ENCODE measurements around the gene ZNF544.

ZNF544 gene

DNA sequence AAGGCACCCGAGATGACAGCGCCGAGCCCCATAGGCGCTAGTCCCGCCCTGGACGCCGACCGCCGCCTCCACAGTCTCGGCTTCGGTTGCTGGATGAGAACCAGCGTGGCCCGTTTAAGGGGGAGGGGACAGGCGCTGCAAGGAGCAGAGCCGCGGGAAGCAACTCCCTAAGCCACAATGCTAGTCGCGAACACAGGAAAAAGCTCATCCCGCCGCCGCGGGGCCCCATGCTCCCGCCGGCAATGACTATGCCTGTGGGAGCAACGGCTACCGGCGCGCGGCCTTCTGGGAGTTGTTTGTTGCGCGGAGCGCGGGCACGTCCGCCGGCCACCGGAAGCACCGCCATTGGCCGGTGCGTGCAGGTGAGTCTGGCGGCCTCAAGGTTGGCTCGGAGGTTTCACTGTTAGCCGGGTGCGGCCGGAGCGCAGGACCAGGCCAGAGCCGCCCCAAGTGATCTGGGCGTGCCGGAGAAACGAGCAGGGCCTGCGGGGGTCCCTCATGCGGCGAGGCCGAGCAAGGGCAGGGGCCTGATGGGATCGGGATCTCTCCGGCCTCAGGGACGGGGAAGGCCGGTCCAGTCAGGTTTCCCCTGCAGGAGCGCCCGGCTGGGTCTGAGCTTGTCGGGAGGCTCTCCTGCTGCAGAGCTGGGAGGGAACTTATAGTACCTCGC, at the start of gene ZNF544:
Gene ZNF544, plus strand, starts transcription at position 330 of the 670 bp plus-strand sequence. CDS start 15,110 bp downstream, outside the sequence.
- H3F3A ChIP-seq (ENCODE audit: insufficient read depth, low read length), result no peaks in the 10 kb centered on the region
- H3K27me3 ChIP-seq (replicated peaks; ENCODE audit: insufficient read depth, low read length), result no peaks in the 10 kb centered on the region
- no peaks in the 10 kb centered on the region for H3K4me1 ChIP-seq (ENCODE audit: low read length)
- peak within 1 kb of the TSS; percentile 69; the same call in 1 of the 2 replicates for H2AFZ ChIP-seq (ENCODE audit: low read length)
- H4K20me1 ChIP-seq (ENCODE audit: insufficient read depth, low read length), result no peaks in the 10 kb centered on the region
- H3K27ac ChIP-seq (ENCODE audit: low read length), result no peak within 1 kb of the TSS
- TF ChIP-seq EZH2phosphoT487 (IDR thresholded peaks at IDR 0.05; ENCODE audit: low read length) (no peak), EZH2 (optimal IDR thresholded peaks at IDR 0.05; ENCODE audit: low read depth, low read length) (no peak)
- TF ChIP-seq, protein P1, sequence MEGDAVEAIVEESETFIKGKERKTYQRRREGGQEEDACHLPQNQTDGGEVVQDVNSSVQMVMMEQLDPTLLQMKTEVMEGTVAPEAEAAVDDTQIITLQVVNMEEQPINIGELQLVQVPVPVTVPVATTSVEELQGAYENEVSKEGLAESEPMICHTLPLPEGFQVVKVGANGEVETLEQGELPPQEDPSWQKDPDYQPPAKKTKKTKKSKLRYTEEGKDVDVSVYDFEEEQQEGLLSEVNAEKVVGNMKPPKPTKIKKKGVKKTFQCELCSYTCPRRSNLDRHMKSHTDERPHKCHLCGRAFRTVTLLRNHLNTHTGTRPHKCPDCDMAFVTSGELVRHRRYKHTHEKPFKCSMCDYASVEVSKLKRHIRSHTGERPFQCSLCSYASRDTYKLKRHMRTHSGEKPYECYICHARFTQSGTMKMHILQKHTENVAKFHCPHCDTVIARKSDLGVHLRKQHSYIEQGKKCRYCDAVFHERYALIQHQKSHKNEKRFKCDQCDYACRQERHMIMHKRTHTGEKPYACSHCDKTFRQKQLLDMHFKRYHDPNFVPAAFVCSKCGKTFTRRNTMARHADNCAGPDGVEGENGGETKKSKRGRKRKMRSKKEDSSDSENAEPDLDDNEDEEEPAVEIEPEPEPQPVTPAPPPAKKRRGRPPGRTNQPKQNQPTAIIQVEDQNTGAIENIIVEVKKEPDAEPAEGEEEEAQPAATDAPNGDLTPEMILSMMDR (IDR thresholded peaks at IDR 0.05; ENCODE audit: low read length), result no peak
- no peaks in the 10 kb centered on the region for H3K9me2 ChIP-seq (replicated peaks; ENCODE audit: insufficient read depth, low read length)
- no peaks in the 10 kb centered on the region for H3K9me3 ChIP-seq (replicated peaks; ENCODE audit: insufficient read depth, low read length)
- peak; percentile 18 for DNase-seq
- H3K9ac ChIP-seq (ENCODE audit: low read length), result peak within 1 kb of the TSS; percentile 28; the same call in 1 of the 2 replicates
- no peaks in the 10 kb centered on the region for H3K79me2 ChIP-seq (ENCODE audit: low read length)
- peak within 1 kb of the TSS; percentile 41; the same call in 1 of the 2 replicates for H3K4me2 ChIP-seq (ENCODE audit: low read depth, low read length)
- no peaks in the 10 kb centered on the region; the same call in 1 of the 2 replicates for H3K36me3 ChIP-seq (replicated peaks; ENCODE audit: insufficient read depth, low read length)
- peak within 1 kb of the TSS; percentile 59 for H3K4me3 ChIP-seq (ENCODE audit: low read length)

GRCh38 chr19:58181902-58182576, 46.7 kb upstream of the ZNF544 start:
- Histone ChIP-seq H3K4me1 (ENCODE audit: low read length) (0 out of 2 replicates have a peak, but pooled peaks cover 4% of the 10 kb centered on the region), H3F3A (ENCODE audit: insufficient read depth, low read length) (peaks cover 3% of the 10 kb centered on the region; the same call in 1 of the 2 replicates), H4K20me1 (ENCODE audit: insufficient read depth, low read length) (no peaks in the 10 kb centered on the region), H2AFZ (ENCODE audit: low read length) (peak overlapping the region; percentile 85), H3K9ac (ENCODE audit: low read length) (no peak overlapping the region), H3K9me3 (replicated peaks; ENCODE audit: insufficient read depth, low read length) (no peaks in the 10 kb centered on the region), H3K27ac (ENCODE audit: low read length) (no peak overlapping the region; the same call in 1 of the 2 replicates), H3K36me3 (replicated peaks; ENCODE audit: insufficient read depth, low read length) (no peaks in the 10 kb centered on the region), H3K79me2 (ENCODE audit: low read length) (no peaks in the 10 kb centered on the region), H3K27me3 (replicated peaks; ENCODE audit: insufficient read depth, low read length) (no peaks in the 10 kb centered on the region), H3K9me2 (replicated peaks; ENCODE audit: insufficient read depth, low read length) (no peaks in the 10 kb centered on the region), H3K4me3 (ENCODE audit: low read length) (peak overlapping the region; percentile 100), H3K4me2 (ENCODE audit: low read depth, low read length) (peak overlapping the region; percentile 92; the same call in 1 of the 2 replicates)
- peak; percentile 55 for DNase-seq
- TF ChIP-seq EZH2phosphoT487 (IDR thresholded peaks at IDR 0.05; ENCODE audit: low read length), result no peak
- TF ChIP-seq, protein P1 (IDR thresholded peaks at IDR 0.05; ENCODE audit: low read length), result peak; percentile 57
- no peak for TF ChIP-seq EZH2 (optimal IDR thresholded peaks at IDR 0.05; ENCODE audit: low read depth, low read length)

GRCh38 chr19:58182577-58182988, 46.1 kb upstream of the ZNF544 start:
- H3K9me3 ChIP-seq (replicated peaks; ENCODE audit: insufficient read depth, low read length), result no peaks in the 10 kb centered on the region

More at GRCh38 chr19:58182577-58182988, 46.1 kb upstream of the ZNF544 start:
- no peak for DNase-seq
- no peaks in the 10 kb centered on the region for H3K9me2 ChIP-seq (replicated peaks; ENCODE audit: insufficient read depth, low read length)
- H3K27me3 ChIP-seq (replicated peaks; ENCODE audit: insufficient read depth, low read length), result no peaks in the 10 kb centered on the region
- no peak for TF ChIP-seq EZH2 (optimal IDR thresholded peaks at IDR 0.05; ENCODE audit: low read depth, low read length)
- TF ChIP-seq, protein P1 (IDR thresholded peaks at IDR 0.05; ENCODE audit: low read length), result no peak
- TF ChIP-seq EZH2phosphoT487 (IDR thresholded peaks at IDR 0.05; ENCODE audit: low read length), result no peak
- peak overlapping the region; percentile 97; the same call in 1 of the 2 replicates for H3K27ac ChIP-seq (ENCODE audit: low read length)
- H3F3A ChIP-seq (ENCODE audit: insufficient read depth, low read length), result peaks cover 3% of the 10 kb centered on the region; the same call in 1 of the 2 replicates
- H3K4me2 ChIP-seq (ENCODE audit: low read depth, low read length), result peak overlapping the region; percentile 92
- H4K20me1 ChIP-seq (ENCODE audit: insufficient read depth, low read length), result no peaks in the 10 kb centered on the region
- no peaks in the 10 kb centered on the region for H3K36me3 ChIP-seq (replicated peaks; ENCODE audit: insufficient read depth, low read length)
- H3K4me3 ChIP-seq (ENCODE audit: low read length), result peak overlapping the region; percentile 100
- no peak overlapping the region for H3K9ac ChIP-seq (ENCODE audit: low read length)
- 0 out of 2 replicates have a peak, but pooled peaks cover 4% of the 10 kb centered on the region for H3K4me1 ChIP-seq (ENCODE audit: low read length)
- H3K79me2 ChIP-seq (ENCODE audit: low read length), result no peaks in the 10 kb centered on the region
- peak overlapping the region; percentile 93 for H2AFZ ChIP-seq (ENCODE audit: low read length)
